DND-41 (cell line): ENCODE results near the gene CMC2.

Experiments
- ATAC-seq: fragments of 200-7000 bp; cut with Tn5 transposase; 3 replicates; pipeline ENCODE4 v1.9.1; 2021; ENCODE audit warnings: low read depth; ENCODE audit not compliant: insufficient read depth
- DNase-seq: peaks from one replicate; pipeline ENCODE4 v3.0.0-alpha.2; 2020
- H2AFZ ChIP-seq: 2 replicates; pipeline ENCODE4 v1.6.0; 2012; ENCODE audit warnings: low read depth, low read length
- H3K27ac ChIP-seq: 2 replicates; pipeline ENCODE4 v1.5.1; 2012; ENCODE audit warnings: low read length, inconsistent platforms
- H3K27me3 ChIP-seq: fragments of 200-600 bp; sonication (generic); 2 replicates; pipeline ENCODE4 v1.6.0; 2012; ENCODE audit warnings: low read length, mild to moderate bottlenecking, inconsistent platforms; ENCODE audit not compliant: insufficient read depth, poor library complexity
- H3K36me3 ChIP-seq: 2 replicates; pipeline ENCODE4 v1.5.1; 2012; ENCODE audit warnings: low read length, inconsistent platforms; ENCODE audit not compliant: insufficient read depth
- H3K4me1 ChIP-seq: 2 replicates; pipeline ENCODE4 v1.5.1; 2012; ENCODE audit warnings: mild to moderate bottlenecking, low read length; ENCODE audit not compliant: insufficient read depth
- H3K4me2 ChIP-seq: 2 replicates; pipeline ENCODE4 v1.6.0; 2012; ENCODE audit warnings: mild to moderate bottlenecking, moderate library complexity, low read length, inconsistent platforms; ENCODE audit not compliant: insufficient read depth
- H3K4me3 ChIP-seq, 2 experiments: fragments of 200-600 bp in 1 of 2; shearing (Covaris generic) in 1 of 2; 2 replicates each; pipeline ENCODE4 v1.5.1; 2012 to 2016; ENCODE audit warnings: inconsistent platforms in 2 of 2, low read length in 2 of 2, mild to moderate bottlenecking in 2 of 2, low read depth in 1 of 2, moderate library complexity in 1 of 2
- H3K79me2 ChIP-seq: 2 replicates; pipeline ENCODE4 v1.6.0; 2012; ENCODE audit warnings: low read length, inconsistent platforms; ENCODE audit not compliant: insufficient read depth
- H3K9ac ChIP-seq: 2 replicates; pipeline ENCODE4 v1.6.0; 2012; ENCODE audit warnings: low read depth, mild to moderate bottlenecking, inconsistent platforms, low read length, moderate library complexity
- H3K9me3 ChIP-seq: 2 replicates; pipeline ENCODE4 v1.5.1; 2012; ENCODE audit warnings: low read length, moderate library complexity, mild to moderate bottlenecking, inconsistent platforms; ENCODE audit not compliant: insufficient read depth, severe bottlenecking
- H4K20me1 ChIP-seq: 2 replicates; pipeline ENCODE4 v1.6.0; 2012; ENCODE audit warnings: low read length; ENCODE audit not compliant: insufficient read depth
- EZH2 ChIP-seq: IDR thresholded peaks from 3 replicates; pipeline ENCODE4 v1.6.1; 2012; ENCODE audit warnings: borderline replicate concordance, low read depth, mild to moderate bottlenecking, moderate library complexity, low read length, inconsistent platforms; ENCODE audit not compliant: severe bottlenecking
- TF ChIP-seq, protein P1 (sequence below): IDR thresholded peaks from 2 replicates; pipeline ENCODE4 v1.5.1; 2012; ENCODE audit warnings: borderline replicate concordance, low read length, moderate library complexity, mild to moderate bottlenecking; ENCODE audit not compliant: poor library complexity, severe bottlenecking; ENCODE audit errors: extremely low read depth

The CMC2 gene

DNA sequence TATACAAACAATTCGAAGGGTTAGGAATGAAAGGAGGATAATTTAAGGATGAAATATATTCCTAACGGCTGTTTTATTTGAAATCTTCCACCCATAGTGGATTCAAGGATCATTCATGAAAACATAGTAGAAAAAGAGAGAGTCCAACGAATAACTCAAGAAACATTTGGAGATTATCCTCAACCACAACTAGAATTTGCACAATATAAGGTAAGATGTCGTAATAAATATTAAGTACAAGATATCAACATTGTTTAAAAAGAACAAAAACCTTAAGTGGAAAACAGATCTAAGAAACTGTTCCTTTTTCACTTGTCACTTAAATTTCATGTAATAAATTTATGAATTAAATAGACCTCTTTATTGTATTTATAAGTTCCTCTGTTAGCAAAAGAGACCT, 19.7 kb upstream of the CMC2 start:
- Histone ChIP-seq H3K4me1 (no peaks in the 10 kb centered on the region), H3K4me2 (no peak overlapping the region), H3K36me3 (peaks cover 89% of the 10 kb centered on the region), H4K20me1 (no peaks in the 10 kb centered on the region), H2AFZ (no peak overlapping the region), H3K4me3 (no peak overlapping the region), H3K79me2 (no peaks in the 10 kb centered on the region), H3K27ac (no peak overlapping the region), H3K9me3 (no peaks in the 10 kb centered on the region), H3K9ac (no peak overlapping the region), H3K27me3 (no peaks in the 10 kb centered on the region)
- TF ChIP-seq, protein P1, sequence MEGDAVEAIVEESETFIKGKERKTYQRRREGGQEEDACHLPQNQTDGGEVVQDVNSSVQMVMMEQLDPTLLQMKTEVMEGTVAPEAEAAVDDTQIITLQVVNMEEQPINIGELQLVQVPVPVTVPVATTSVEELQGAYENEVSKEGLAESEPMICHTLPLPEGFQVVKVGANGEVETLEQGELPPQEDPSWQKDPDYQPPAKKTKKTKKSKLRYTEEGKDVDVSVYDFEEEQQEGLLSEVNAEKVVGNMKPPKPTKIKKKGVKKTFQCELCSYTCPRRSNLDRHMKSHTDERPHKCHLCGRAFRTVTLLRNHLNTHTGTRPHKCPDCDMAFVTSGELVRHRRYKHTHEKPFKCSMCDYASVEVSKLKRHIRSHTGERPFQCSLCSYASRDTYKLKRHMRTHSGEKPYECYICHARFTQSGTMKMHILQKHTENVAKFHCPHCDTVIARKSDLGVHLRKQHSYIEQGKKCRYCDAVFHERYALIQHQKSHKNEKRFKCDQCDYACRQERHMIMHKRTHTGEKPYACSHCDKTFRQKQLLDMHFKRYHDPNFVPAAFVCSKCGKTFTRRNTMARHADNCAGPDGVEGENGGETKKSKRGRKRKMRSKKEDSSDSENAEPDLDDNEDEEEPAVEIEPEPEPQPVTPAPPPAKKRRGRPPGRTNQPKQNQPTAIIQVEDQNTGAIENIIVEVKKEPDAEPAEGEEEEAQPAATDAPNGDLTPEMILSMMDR, result no peak
- no peak for TF ChIP-seq EZH2
- ATAC-seq (no peak), DNase-seq (no peak)

DNA sequence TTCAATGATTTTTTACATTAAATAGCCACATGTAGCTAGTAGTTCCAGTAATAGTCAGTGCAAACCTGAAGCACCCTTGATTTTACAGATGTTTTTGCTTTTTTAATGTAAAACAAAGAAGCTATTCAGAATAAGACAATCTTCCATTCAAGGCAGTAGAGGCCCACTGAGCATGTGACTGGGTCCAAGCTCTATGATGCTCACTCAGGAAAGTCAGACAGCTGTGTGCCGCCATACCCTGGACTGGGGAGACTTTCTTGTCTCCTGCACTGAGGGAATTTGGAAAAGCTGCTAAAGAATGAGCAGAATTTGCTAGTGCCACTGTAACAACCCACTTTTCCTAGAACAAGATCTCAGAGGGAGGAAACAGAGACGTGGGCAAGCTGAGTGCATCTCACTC, 11.8 kb upstream of the CMC2 start:
- Histone ChIP-seq H2AFZ (no peak overlapping the region), H3K9ac (no peak overlapping the region), H3K4me3 (no peak overlapping the region), H3K9me3 (no peaks in the 10 kb centered on the region), H3K79me2 (peaks cover 8% of the 10 kb centered on the region; the same call in 1 of the 2 replicates), H3K27ac (no peak overlapping the region), H4K20me1 (peaks cover 16% of the 10 kb centered on the region; the same call in 1 of the 2 replicates), H3K36me3 (peaks cover 100% of the 10 kb centered on the region), H3K4me2 (no peak overlapping the region), H3K27me3 (no peaks in the 10 kb centered on the region), H3K4me1 (no peaks in the 10 kb centered on the region)
- no peak for DNase-seq
- ATAC-seq, result no peak
- no peak for TF ChIP-seq EZH2
- TF ChIP-seq, protein P1, result no peak

DNA sequence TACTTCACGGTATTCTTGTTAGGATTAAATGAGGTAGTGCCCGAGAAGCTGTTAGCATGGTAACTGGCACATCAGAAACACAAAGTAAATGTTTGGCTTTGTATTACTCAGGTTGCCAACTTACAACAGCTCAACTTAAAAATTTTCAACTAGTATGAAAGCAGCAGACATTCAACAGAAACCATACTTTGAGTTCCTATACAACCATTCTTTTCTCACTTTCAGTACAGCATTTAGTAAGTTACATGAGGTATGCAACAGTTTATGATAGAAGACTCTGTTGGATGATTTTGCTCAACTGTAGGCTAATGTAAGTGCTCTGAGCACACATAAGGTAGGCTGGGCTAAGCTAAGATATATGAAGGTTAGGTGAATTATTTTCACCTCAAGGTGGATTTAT, 8.0 kb upstream of the CMC2 start:
- DNase-seq, result no peak
- no peaks in the 10 kb centered on the region for H3K9me3 ChIP-seq
- H3K4me3 ChIP-seq, result no peak overlapping the region
- no peak overlapping the region for H2AFZ ChIP-seq
- no peak overlapping the region for H3K4me2 ChIP-seq
- peaks cover 100% of the 10 kb centered on the region for H3K36me3 ChIP-seq
- H3K9ac ChIP-seq, result no peak overlapping the region
- no peak overlapping the region for H3K27ac ChIP-seq
- H3K4me1 ChIP-seq, result peaks cover 5% of the 10 kb centered on the region
- no peak for TF ChIP-seq EZH2
- TF ChIP-seq, protein P1, result no peak
- H4K20me1 ChIP-seq, result peaks cover 40% of the 10 kb centered on the region
- H3K27me3 ChIP-seq, result no peaks in the 10 kb centered on the region
- H3K79me2 ChIP-seq, result peaks cover 44% of the 10 kb centered on the region
- no peak for ATAC-seq

DNA sequence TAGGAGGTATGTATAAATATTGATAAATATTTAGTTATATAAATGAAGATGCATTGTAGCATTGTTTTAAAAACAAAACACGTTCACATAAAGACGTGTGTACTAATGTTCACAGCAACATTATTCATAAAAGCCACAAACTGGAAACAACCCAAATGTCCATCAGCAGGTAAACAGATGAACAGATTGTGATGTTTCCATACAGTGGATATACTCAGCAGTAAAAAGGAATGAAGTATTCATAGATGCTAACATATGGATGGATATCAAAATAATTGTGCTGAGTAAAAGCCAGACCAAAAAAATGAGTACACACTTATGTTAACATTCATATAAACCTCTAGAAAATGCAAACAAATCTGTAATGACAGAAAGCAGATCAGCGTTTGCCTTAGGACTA, 6.3 kb upstream of the CMC2 start:
- TF ChIP-seq, protein P1, result no peak
- TF ChIP-seq EZH2, result no peak
- Histone ChIP-seq H3K4me1 (peaks cover 22% of the 10 kb centered on the region), H3K27me3 (no peaks in the 10 kb centered on the region), H3K79me2 (peaks cover 61% of the 10 kb centered on the region), H3K27ac (no peak overlapping the region), H3K36me3 (peaks cover 96% of the 10 kb centered on the region), H3K4me3 (no peak overlapping the region), H4K20me1 (peaks cover 57% of the 10 kb centered on the region), H3K9me3 (no peaks in the 10 kb centered on the region), H3K9ac (no peak overlapping the region), H3K4me2 (no peak overlapping the region), H2AFZ (no peak overlapping the region)
- no peak for ATAC-seq
- no peak for DNase-seq
